NB4 (cell line): ENCODE measurements around the gene EID2.

Experiments
- CTCF ChIP-seq: IDR thresholded peaks from one replicate; pipeline ENCODE4 v1.5.1; 2012; ENCODE audit warnings: low read depth, low read length
- MAX ChIP-seq: IDR thresholded peaks from 2 replicates; pipeline ENCODE4 v1.6.1; 2011; ENCODE audit warnings: low read depth, low read length
- POLR2A ChIP-seq: IDR thresholded peaks from 2 replicates; pipeline ENCODE4 v1.6.1; 2011; ENCODE audit warnings: mild to moderate bottlenecking; ENCODE audit not compliant: insufficient read length; ENCODE audit errors: extremely low read depth

DNA sequence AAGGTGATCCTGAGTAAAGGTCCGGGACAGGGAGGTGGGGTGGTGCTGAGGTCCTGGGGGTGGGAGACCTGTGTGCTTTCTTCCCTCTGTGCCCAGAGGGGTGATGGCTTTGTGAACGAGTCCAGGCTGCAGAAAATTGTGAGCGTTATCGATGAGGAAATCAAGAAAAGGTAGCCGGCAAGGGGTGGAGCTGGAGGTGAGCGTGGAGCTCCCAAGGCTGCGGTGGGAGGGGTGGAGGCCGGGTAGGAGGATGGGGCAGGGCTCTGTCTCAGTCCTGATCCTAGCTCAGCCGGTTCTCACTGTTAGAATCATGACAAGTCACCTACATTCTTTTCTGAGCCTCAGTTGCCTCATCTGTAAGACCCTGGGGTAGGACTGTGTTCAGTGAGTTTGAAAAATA lies 21.0 kb downstream of the EID2 start:
- no peak for TF ChIP-seq POLR2A
- no peak for TF ChIP-seq CTCF
- no peak for TF ChIP-seq MAX
